ACHN (cell line): ENCODE results near the gene ABCA7.
"Not testable (repeated sequence)": the region's sequence is repeated elsewhere in the genome, so short reads cannot be mapped to it uniquely, and the experiment has no call there.

Source experiments
- DNase-seq: peaks from one replicate; pipeline ENCODE4 v3.0.0-alpha.2; 2015
- in situ Hi-C: cut with HindIII; loops from 2 replicates; pipeline ENCODE4 v1.10.0; 2017; ENCODE audit warnings: low sequenced_read_pairs, low pct_ligation_motif_present, low pct_unique_long_range_greater_than_20kb

Gene ABCA7

DNA sequence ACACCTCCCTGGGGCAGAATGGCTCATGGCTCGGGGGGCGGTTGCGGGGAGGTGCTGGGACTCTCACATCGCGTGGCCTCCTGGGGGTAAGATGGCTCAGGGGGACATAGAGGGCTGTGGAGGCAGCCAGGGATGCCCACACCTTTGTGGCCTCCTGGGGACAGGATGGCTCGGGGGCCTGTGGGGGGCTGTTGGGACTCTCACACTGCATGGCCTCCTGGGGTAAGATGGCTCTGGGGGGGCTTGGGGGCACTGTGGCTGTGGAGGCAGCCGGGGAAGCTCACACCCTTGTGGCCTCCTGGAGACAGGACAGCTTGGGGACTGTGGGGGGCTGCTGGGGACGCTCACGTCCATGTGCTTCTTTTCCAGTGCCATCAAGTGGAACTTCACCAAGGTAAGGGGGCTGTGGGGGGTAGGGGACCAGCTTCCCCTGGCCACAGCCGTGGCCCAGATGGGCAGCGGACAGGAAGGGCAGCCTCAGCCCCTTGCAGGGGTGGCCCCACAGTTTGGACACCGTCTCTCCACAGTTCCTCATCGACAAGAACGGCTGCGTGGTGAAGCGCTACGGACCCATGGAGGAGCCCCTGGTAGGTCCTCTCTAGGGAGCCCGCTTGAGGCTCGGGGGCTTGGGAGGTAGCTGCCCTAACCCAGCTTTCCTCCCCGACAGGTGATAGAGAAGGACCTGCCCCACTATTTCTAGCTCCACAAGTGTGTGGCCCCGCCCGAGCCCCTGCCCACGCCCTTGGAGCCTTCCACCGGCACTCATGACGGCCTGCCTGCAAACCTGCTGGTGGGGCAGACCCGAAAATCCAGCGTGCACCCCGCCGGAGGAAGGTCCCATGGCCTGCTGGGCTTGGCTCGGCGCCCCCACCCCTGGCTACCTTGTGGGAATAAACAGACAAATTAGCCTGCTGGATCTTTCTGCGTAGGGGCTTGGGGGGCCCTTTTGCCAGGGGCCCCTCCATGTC, 66.2 kb downstream of the ABCA7 start:
- in situ Hi-C loops: no loop called here
- DNase-seq: no peak

DNA sequence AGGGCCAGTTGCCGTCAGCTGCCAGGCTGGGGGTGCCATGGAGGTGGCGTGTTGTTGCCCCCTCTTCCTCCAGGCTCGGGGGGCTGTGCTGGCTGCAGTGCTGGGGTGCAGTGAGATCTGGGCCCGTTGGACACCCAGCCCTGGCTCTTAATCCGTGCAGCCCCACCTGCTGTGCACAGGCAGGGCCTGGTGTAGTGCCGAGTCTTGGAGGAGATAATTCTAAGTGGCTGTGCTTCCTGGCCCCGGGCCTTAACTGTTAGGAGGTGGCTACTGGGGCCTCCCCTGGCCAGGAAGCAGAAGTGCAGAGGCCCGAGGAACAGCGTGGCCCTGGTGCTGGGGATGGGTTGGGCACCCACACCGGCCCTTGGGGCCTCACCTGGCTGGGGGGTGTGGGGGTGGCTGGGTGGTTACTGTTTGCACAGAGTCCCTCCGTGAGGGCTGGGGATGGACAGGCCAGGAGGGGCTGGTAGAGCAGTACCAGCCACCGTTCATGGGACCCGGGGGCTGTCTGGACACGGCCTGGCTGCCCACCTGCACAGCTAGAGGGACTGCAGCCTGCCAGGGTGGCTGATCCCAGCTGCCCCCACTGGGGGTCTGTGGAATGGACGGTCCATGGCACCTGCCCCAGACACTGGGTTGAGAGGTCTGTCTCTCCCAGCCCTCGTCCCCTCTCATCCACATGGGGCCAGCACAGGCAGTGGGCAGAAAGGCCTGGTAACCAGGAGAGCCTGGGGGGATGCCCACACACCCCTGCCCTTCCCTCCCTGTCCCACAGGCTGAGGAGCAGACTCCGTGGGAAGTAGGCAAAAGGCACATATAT, 67.1 kb downstream of the ABCA7 start:
- in situ Hi-C loops: no loop called here
- DNase-seq: peak; percentile 38

DNA sequence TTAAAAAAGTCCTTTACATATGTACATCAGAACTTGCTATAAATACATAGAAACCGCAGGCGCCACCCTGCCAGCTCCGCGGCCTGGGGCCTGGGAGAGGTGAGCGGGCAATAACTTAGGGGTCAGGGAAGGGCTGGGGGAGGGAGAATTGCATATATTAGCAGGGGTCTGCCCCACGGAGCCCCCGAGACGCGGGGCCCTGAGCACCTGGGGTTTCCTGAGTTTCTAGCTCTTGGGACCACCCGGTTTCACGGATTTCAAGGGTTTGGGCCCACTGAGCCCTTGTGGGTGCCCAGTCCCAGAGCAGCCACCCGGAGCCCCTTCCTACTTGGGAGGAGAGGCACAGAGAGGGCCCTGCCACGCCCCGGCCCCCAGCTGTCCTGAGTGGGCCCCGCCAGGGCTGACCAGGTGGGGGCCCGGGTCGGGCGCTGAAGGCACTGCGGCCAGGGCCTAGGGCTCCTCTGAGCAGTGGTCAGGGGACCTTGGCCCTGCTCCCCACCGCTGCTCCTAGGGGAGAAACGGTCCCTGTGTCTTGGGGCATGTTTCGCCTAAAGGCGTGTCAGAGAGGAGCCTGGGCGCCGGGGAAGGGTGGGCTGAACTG, 67.9 kb downstream of the ABCA7 start:
- in situ Hi-C loops: no loop called here
- no peak for DNase-seq

- in situ Hi-C loops: no loop called here
- no peak for DNase-seq
Observed at GRCh38 chr19:1108291-1109031, 68.6 kb downstream of the ABCA7 start.

GRCh38 chr19:1109032-1109551, 69.2 kb downstream of the ABCA7 start:
- in situ Hi-C loops: no loop called here
- DNase-seq: no peak

DNA sequence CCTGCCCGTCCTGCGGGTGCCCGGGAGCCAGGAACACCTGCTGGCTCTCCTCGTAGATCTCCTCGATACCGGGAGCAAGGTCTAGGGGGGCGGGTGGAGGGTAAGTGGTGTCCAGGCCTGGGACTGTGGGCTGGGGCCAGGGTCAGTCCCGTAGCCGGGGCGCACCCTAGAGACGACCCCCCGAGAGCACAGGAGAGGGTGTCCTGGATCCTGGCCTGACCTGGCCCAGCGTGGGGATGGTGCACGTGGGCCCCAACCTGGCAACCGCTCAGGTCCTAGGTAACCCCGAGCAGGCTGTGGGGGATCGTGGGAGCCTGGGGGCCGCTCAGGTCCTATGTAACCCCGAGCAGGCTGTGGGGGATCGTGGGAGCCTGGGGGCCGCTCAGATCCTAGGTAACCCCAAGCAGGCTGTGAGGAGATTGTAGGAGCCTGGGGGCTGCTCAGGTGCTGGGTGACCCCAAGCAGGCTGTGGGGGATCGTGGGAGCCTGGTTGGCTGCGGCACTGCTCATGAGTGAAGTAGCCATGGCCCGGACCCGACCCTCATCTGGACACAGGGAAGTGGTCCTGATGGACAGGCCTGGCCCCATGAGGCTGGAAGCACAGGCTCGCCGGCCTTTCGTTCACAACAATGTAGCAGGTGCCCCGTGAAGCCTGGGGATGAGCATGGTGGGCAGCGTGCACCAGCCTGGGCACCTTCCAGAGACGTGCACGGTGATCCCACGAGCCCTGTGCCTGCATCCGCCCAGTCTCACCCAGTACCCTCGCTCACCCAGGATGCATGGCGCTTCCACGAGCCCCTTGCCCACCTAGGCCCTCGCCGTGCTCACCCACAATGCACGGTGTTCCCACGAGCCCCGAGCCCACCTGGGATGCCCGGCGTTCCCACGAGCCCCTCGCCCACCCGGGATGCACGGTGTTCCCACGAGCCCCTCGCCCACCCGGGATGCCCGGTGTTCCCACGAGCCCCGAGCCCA, 70.1 kb downstream of the ABCA7 start:
- no peak for DNase-seq
- in situ Hi-C loops: no loop called here

- DNase-seq: no peak
- in situ Hi-C loops: no loop called here
Observed at GRCh38 chr19:1110809-1111640, 71.1 kb downstream of the ABCA7 start.

DNA sequence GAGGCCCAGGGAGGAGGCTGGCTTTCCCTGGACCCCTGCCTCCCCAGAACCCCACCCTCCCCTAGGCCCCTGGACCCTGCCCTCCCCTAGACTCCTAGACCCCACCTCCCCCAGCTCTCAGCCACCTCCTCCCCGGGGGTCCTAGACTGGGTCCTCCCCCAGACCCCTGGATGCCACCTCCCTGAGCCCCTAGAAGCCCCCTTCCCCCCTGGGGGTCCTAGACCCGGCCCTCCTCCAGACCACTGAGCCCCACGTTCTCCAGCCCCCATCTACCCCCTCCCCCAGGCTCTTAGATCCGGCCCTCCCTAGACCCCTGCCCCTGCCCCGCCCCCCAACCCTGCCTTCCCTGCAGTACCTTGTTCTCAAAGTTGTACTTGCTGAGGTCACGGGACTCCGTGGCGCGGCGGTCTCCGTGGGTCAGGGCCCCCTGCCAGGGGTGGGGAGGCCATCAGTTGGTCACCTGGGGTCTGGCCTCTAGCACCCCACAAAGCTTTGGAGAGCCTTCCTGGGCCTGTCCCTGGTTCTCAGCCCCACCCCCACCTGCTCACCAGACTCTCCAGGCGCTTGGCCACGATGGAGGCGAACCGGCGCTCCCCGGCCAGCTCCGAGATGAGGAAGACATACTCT, 71.8 kb downstream of the ABCA7 start:
- DNase-seq: no peak
- in situ Hi-C loops: no loop called here

DNA sequence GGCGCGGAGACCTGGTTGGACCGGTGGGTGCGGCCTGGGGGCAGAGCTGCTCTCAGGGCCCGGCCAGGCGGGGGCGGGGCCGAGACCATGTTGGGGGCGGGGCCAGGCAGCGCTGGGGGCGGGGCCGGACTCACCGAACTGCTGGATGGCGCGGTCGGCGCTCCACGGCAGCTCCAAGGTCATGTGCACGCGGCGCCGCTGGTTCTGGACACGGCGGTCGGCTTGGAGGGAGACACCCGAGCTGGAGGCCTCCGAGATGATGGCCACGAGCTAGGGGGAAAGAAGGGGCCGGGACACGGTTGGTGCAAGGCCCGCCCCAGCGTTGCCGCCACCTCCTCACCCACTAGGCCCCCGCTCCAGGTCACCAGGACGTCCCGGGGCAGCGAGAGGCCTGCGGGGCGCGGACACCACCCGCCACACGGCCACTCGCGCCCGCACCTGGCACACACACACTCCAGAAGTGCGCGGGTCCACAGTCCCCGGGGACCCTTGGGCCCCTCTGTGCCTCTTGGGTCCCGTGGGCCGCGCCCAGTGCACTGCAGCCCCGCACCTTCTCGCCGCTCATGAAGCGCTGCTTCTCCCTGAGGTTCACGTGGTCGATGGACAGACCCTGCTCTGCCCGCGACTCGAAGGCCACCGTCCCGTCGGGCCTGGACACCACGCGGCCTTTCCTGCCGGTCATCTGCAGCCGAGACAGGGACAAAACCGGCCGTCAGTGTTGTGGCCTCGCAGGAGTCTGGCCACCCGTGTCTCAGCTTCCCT, 72.5 kb downstream of the ABCA7 start:
- no peak for DNase-seq
- in situ Hi-C loops: no loop called here

- DNase-seq: peak; percentile 63
- in situ Hi-C loops: no loop called here
Observed at GRCh38 chr19:1113030-1113985, 73.4 kb downstream of the ABCA7 start.

- no peak for DNase-seq
- in situ Hi-C loops: no loop called here
Observed at GRCh38 chr19:1113986-1114483, 74.1 kb downstream of the ABCA7 start.

GRCh38 chr19:1114728-1115127, 74.8 kb downstream of the ABCA7 start:
- DNase-seq, in situ Hi-C loops: not testable (repeated sequence)
